NCI-H82 treated with DMSO at 0.1 percent for 48 hours (cell line): ENCODE measurements around the gene PEX11G.

Experiments
- DNase-seq: peaks from one replicate; lab custom pipeline; 2025; ENCODE audit not compliant: unreplicated experiment; lab: John Stamatoyannopoulos, UW

PEX11G gene

DNA sequence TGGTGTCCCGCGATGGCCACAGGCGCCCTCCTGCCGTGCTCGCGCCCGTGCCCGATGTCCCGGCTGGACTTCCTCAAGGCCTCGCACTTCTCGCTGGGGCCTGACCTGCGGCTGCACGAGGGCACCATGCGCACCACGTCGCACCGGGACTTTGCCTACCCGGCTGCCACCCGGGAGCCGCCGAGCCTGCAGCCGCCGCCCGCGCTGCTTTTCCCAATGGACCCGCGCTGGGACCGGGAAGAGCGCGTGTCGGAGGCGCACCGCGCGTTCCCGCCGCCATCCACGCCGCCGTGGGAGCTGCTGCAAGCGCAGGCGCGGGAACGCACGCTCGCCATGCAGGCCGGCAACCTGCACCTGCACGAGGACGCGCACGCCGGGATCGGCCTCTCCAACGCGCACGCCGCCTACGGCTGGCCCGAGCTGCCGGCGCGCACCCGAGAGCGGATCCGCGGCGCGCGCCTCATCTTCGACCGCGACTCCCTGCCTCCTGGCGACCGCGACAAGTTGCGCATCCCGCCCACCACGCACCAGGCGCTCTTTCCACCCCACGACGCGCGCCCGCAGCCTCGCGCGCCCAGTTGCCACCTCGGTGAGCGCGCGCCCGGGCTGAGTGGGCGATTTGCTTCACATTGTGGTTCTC is 12.1 kb upstream of the PEX11G start:
- DNase-seq, result no peak

DNA sequence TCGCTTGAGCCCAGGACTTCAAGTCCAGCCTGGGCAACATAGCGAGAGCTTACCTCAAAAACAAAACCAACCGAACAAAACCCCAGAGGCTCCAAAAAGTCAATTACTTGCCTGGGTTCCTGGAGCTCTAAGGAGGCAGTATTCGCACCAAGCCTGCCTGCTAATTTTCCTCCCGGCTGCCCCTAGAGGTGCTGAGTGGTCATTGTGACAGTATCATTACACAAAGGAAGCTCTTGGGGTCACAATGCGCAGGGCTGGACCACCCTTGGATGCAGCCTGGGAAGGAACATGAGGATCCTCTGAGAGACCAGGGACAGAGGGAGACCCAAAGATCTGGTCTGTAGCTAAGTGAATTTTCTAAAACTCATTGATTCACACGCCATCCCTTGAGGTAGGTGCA is 8.5 kb upstream of the PEX11G start:
- no peak for DNase-seq

DNA sequence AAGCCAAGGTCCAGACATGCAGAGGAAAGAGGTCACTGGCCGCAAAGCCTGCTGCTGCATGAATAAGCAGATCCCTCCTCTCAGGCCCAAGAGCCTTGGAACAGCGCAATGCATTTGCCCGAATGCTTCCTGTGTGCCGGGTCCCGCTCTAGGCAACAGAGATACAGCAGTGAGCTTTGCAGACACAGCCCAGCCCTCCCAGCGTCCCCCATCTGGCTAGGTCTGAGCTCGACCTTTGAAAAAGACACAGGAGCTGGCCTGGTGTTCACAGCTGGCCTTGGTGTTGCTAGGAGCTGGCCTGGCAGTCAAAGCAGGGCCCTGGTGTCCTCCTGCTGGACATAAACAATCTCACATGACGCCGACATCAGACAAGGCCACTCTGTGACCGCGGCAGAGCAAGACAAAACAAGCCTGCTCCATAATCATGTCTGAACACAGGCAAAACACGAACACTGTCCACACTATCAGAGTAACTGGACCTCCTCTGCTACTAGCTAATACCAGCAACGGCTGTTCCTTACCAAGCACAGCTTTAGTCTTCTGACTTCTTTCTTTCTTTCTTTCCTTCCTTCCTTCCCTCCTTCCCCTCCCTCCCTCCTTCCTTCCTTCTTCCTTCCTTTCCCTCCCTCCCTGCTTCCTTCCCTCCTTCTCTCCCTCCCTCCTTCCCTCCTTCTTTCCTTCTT is 5.7 kb upstream of the PEX11G start:
- DNase-seq, result no peak

DNA sequence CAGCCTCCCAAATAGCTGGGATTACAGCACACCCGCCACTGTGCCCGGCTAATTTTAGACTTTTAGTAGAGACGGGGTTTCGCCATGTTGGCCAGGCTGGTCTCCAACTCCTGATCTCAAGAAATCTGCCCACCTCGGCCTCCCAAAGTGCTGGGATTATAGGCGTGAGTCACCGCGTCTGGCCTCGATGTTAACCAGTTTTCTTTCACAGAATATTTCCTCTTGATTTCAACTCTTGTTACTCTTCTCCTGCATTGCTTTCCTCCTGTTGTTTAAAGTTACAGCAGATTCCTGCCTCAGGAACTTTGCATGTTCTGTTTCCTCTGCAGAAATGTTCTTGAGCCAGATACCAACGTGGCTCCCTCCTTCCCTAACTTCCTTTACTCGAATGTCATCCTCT is 3.7 kb upstream of the PEX11G start:
- DNase-seq, result no peak

DNA sequence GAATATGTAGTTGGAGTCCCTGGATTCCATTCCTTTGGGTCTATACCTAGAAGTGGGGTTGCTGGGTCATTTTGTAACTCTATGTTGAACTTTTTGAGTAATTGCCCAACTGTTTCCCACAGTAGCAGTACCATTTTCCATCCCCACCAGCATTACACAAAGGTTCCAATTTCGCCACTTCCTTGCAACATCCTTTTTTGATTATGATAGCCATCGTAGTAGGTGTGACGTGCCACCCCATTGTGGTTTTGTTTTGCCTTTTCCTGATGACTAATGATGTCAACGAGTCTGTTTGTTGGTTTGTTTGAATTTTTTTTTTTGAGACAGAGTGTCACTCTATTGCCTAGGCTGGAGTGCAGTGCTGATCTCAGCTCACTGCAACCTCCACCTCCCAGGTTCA is 3.3 kb upstream of the PEX11G start:
- DNase-seq, result no peak

DNA sequence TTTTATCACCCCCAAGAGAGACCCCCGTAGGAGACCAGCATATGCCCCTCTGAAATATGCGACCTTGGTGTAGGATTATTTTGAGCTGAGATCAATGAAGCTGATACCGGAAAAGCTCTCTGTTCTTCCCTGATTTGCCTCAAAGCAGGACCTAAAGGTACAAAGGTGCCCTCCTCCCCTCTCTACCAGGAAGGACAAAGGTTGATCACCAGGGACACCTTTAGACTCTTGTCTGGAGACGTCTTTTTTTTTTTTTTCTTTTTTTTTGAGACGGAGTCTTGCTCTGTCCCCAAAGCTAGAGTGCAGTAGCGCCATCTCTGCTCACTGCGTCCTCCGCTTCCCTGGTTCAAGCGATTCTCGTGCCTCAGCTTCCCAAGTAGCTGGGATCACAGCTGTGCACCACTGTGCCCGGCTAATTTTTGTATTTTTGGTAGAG is 792 bp upstream of the PEX11G start:
- no peak for DNase-seq

DNA sequence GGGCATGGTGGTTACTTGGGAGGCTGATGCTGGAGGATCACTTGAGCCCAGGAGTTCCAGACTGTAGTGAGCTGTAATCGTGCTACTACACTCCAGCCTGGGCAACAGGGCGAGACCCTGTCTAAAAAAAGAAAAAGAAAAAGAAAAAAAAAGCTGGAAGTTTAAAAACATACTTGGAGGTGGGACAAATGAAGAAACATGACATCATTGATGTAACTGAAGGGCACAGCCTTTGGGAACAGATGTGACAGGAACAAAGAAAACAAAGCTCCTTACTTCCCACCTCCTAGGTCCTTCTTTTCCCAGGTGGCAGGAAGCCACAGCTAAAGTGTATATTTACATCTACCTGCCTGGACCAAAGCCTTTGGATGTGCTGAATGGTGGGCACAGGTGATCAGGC is 1.9 kb downstream of the PEX11G start:
- DNase-seq, result no peak

DNA sequence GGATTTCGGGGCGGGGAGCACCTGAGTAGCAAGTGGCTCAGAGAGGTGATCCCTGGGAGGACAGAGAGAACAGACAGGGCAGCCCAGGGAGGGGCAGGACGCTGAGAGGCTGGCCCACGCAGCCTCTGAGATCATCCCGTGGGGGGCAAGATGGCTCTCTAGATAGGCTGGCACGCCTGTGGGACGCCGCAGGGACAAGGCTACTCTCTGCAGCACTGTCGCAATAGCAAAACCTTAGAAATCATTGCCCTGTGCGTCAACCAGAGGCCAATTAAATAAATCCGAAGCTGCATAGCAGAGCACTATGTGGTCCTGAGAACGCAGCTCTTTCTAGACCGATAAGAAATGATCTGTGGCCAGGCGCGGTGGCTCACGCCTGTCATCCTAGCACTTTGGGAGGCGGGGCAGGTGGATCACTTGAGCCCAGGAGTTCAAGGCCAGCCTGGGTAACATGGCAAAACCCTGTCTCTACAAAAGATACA is 5.1 kb downstream of the PEX11G start:
- no peak for DNase-seq

DNA sequence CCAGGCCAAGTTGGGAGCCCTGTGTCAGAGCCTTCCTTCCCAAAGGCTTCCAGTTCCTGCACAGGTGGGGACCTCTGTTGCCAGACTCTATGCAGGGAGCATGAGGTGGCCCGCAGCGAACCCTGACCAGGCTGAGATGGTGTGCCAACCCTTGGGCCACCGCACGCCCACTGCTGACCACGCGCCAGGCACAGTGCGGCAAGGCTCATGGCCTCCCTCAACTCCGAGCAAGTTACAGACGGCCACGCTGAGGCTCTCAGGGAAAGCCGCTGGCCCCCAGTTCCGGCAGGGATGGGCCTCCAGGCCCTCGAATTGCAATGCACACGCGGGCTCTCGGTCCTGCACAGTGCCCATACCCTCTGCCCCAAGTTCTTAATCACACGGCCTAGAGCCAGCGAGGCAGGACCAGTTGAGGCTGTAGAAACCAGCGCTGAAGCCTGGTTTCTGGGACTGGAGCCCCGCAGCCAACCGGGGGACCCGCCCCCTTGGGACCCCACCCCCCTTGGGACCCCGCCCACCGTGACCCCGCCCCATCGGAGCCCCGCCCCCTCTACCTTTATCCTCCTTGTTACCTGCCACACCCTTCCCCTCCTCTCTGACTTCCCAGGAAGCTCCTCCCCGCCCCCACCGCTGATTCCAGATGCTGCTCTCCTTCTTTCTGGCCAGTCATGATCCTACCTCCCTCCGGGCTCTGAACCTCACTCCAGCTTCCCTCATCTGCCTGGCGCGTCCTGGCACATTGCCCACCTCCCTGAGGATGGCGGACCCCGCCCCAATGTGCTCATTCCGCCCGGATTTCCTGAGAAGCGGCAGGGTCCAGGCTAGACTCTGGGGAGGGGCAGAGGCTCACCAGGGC is 6.0 kb downstream of the PEX11G start:
- no peak for DNase-seq

DNA sequence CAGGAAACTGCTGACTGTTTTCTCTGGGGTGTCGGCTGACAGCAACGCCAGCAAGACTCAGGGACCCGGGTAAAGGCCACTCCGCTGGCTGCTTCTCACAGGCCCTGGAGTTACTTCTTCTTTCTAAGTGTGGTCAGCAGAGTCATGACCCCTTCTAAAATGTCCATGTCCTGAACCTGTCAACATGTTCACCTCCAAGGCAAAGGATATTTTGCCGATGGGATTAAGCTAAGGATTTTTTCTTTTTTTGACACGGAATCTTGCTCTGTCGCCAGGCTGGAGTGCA is 7.9 kb downstream of the PEX11G start:
- DNase-seq, result no peak

DNA sequence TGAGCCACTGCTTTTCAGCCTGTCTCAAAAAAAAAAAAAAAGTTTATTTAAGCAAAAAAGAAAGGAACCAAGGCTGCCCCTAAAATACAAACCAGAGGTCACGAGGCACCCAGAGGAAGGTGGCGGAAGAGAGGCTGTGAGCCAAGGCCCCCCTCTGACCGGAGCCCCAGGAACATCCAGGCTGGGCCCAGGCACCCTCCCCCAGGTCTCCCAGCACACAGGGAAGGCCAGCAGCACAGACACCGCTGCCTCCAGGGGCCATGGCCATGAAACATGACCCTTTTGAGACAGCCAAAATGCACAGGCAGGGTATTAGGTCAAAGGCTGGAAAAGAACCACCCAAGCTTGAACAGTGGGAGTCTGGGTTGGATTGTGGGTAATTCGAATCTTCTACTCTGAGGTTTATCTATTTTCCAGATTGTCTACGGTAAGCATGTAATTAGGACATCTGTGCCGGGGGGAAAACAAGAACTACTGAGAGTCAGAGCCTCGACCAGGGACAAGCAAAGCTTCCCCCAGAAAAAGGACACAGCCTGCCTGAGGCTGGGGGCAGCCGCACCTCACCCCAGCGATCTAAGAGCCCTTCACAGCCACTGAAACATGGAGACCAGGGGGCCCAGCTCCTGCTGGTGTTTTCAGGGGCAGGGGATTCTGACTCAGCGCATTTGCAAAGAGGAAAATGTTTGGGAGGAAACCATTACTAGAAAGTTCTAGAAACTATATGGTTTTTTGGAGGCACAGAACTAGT is 8.4 kb downstream of the PEX11G start:
- DNase-seq, result no peak

DNA sequence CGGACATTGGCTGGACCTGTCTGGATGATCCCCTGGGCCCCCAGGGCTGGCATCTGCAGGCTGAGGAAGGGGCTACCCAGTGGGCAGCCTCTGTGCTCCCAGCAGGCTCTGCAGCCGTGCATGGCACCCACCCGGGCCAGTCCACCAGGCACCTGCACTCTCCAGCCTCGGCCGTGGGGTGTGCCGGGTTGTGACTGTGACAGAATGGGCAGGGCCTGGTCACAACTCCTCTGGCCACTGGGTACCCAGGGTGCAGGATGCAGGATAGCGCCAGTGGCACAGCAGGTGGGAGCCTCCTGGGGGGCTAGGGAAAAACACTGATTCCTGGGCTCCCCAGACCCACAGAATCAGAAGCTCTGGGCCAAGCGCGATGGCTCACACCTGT is 10.0 kb downstream of the PEX11G start:
- DNase-seq, result no peak

DNA sequence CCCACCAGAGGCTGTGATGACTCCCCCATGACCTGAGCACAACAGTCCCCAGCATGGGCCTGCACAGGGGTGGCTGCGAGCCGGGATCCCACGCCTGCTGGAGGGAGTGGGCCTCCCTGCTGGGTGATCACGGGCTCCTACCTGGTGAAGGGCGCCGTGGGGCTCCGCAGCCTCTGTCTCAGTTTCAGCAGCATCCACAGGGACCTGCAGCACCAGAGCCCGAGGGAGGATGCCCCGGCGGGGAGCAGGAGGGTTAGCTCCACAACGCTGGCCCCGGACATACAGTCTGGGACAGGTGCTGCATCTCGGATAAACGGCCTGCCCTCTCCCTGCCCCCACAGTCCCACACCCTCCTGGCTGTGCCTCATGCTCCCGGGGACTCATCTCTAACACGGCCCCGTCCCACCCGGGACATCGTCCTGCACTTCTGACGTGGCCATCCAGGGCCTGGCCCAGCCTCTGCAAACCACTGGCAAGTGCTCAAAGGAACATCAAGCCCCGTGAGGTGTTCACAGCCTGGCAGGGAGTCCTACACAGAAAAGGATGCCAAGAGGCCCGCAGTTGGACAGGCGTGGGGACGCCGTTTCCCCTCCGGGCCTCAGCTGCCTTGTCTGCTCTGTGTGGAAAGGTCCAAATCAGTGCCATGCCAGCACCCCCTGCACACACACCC is 10.5 kb downstream of the PEX11G start:
- DNase-seq, result no peak

DNA sequence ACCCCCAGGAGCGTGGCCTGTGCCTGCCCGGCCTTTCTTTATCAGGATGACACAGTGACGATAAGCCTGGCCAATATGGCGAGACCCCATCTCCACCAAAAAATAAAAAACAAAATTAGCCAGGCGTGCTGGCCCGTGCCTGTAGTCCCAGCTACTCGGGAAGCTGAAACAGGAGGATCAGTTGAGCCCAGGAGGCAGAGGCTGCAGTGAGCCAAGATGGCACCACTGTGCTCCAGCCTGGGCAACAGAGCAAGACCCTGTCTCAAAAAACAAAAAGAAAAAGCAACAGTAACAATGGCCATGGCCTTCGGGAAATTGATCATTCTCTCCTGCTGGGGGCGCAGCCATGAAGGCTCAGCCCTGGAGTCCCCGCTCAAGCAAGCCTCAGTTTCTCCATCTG is 11.1 kb downstream of the PEX11G start:
- no peak for DNase-seq

DNA sequence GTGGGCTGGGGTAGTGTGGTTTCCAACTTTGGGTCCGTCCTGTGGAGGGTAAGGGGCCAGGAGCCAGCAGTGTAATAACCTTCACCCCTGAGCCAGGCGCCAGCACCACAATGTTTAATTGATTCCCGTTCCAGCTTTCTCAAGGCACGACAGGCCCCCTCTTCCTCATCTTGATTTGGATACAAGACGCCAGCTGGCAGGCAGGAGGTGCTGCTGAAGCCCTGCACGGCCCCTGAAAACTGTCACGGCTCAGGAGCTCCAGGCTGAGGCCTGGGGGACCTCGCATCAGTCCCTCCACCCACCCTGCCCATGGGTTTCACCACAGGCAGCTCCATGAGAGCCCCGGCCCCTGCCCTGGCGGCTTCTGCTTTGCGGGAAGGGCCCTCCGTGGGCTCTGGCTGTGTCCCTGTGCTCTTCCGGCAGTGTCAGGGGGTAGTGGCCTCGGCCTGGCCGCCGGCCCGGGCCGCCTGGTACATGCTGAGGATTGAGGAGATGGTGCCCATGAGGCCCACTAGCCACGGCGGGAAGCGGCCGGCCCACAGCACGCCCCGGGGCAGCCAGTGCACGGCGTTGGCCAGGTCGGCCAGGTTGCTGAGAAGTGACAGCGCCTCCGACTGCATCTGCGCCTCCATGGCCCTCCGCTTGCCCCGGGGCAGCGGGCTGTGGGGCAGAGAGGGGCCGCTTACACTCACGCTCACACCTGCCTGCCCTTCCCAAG is 11.9 kb downstream of the PEX11G start:
- no peak for DNase-seq

DNA sequence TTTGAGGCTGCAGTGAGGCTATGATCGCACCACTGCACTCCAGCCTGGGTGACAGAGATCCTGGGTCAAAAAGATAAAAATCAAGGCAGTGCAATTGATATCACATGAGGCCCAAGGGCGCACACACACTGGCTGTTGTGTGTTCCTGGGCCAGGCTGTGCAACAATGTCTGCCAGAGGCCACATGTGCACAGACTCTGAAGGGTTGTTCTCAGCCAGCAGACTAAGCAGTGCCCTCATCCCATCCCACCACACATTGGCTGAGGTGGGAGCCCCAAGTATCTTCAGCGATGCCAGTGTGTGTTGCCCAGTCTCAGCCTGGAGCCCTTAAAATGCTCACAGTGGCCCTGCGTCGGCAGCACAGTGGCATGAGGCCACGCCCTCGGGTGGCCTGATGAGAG is 12.6 kb downstream of the PEX11G start:
- DNase-seq, result no peak

DNA sequence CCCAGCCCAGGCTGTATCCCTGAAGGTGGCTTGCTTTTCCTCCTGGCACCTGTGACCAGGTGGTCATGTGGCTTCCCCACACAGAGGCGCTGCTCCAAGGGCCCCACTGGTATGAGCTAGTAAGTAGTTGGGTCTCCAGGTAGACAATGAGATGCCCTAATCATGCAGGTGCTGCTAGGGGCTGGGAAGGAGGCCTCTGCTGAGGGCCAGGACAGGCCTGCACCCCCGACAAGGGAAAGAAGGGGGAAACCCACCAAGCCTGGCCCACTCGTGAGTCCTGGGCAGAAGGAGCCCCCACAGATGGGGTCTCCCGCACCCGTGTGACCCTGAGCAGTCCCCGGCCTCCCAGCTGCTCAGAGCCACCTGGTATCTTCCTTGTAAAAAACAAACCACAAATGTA is 13.2 kb downstream of the PEX11G start:
- no peak for DNase-seq

DNA sequence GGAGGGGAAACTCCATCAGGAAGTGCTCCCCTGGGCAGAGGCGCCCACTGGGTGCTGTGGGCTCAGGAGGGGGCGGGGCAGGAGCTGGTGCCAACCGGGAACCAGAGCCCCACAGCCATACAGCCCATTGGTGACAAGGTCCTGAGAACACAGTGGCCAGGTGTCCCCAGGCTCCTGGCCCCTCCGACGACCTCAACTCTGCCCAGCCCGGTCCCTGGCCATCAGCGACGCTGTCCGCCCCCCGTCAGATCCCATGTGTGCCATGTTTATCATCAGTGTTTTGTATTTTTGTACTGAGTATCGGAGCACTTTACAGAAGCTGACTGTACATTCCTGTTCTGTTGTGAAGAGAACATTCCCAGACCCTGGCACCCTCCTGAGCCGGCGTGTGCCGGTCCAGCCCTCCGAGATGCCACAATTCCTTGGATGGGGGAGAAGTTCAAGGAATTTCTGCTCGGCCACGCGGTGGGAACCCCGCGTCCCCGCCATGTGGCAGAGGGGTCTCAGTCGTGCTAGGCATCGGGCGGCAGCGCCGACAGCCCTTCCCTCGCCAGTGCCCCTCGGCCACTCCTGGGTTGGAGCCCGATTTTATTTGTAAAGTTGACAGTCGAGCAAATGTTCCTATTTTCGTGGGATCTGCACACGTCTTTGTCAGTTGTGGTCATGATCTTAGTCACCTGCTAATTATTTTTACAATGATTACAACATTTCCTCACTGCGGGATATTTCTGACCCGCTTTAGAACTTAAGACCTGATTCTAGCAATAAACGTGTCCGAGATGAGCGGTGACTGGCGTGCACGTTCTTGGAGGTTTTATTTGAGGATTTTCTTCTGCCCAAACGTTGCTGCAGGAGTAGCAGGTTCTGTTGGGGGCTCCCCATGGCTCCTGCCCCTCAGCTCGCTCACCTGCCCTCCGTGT is 16.9 kb downstream of the PEX11G start:
- DNase-seq, result no peak

DNA sequence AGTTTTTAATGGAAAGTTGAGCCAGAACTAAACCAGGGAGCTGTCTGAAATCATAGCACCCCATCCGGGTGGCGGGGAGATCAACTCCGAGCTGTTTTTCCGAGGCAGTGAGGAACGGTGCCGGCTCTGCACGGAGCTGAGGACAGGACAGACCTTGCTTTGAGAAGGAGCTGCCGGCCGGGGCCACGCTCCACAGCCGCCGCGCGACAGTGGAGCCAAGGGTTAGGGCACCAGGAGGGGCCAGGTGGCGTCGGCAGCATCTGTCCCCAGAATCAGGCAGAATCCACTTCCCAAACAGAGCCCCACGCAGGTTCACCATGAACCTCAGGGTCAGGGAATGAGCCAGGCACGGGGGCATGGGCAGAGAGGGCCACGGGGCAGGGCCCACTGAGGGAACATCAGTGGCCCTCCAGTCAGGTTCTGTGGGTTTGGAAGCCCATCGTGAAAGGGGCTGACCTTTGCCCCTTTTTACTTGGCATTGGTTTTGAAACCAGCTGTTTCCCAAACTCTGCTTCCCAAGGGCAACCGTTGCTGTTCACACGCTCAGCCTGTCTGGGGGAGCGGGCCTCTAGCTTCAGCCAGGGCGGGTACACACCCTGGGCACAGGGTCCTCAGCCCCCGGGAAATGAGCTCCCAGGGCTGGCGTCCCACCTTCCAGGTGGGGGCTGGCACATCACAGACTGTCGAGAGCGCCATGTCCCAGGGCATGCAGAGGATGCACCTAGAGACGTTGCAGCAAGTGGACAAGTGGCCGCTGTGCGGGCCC is 18.1 kb downstream of the PEX11G start:
- DNase-seq, result no peak
